ENCODE results near the gene CZIB.

DNA sequence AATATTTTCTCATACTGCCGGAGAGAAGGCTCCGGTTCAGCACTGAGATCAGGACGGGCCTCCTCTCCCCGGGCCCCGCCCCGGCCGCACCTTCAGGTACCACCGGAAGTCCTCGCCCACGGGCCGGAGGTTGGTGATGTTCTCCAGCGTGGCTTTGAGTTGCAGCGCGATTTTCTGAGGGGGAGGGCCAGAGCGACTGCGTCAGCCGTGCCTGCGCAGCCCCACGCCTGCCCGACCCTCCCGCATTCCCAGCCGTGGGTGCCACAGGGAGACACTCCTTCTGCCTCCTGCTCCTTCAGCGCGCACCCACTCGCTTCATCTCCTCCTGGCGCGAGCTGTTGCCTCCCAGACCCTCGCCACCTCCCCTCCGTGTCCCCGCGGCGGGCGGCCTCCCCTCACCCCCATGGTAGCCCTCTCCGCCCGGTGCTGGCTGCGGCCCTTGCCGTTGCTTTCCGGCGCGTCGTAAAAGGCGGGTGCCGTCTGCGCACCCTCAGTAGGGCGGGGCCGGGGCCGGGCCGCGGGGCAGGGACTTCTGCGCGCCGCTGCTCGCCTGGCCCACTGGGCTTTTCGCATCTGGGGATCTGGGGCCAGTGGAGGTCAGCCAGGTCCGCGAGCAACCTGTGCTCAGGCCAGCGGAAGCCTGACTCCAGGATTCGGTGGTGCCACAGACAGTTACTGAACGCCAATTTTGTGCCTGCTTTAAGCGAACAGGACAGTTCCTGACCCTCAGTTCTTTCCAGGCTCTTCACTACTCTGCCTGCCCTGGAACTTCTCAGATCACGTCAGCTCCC is at the start of gene CZIB:
- TF ChIP-seq, protein P1, sequence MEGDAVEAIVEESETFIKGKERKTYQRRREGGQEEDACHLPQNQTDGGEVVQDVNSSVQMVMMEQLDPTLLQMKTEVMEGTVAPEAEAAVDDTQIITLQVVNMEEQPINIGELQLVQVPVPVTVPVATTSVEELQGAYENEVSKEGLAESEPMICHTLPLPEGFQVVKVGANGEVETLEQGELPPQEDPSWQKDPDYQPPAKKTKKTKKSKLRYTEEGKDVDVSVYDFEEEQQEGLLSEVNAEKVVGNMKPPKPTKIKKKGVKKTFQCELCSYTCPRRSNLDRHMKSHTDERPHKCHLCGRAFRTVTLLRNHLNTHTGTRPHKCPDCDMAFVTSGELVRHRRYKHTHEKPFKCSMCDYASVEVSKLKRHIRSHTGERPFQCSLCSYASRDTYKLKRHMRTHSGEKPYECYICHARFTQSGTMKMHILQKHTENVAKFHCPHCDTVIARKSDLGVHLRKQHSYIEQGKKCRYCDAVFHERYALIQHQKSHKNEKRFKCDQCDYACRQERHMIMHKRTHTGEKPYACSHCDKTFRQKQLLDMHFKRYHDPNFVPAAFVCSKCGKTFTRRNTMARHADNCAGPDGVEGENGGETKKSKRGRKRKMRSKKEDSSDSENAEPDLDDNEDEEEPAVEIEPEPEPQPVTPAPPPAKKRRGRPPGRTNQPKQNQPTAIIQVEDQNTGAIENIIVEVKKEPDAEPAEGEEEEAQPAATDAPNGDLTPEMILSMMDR (IDR thresholded peaks at IDR 0.05), result no peak
- TF ChIP-seq EZH2phosphoT487 (IDR thresholded peaks at IDR 0.05), result no peak

Data from neural progenitor cell (in vitro differentiated cells).